ENCODE results near the gene MYO7A.
A peak's percentile ranks its signal among the peaks of the same experiment; 100 is the strongest.

MYO7A gene

GRCh38 chr11:77127920-77128691, at the start of gene MYO7A:
TSS of gene MYO7A (plus strand) at chr11:77128246. CDS start at chr11:77130635, 2,389 bp downstream.
- DNase-seq = peak; percentile 69

- DNase-seq = no peak
Observed at GRCh38 chr11:77079666-77080065, 48.4 kb upstream of the MYO7A start.

GRCh38 chr11:77080643-77081210, 47.3 kb upstream of the MYO7A start:
- DNase-seq = no peak

- no peak for DNase-seq
Observed at GRCh38 chr11:77081381-77081851, 46.6 kb upstream of the MYO7A start.

- DNase-seq = no peak
Observed at GRCh38 chr11:77081976-77082836, 45.8 kb upstream of the MYO7A start.

- no peak for DNase-seq
Observed at GRCh38 chr11:77082838-77083565, 45.0 kb upstream of the MYO7A start.

- DNase-seq = no peak
Observed at GRCh38 chr11:77083566-77084245, 44.3 kb upstream of the MYO7A start.

- no peak for DNase-seq
Observed at GRCh38 chr11:77084581-77085191, 43.4 kb upstream of the MYO7A start.

- no peak for DNase-seq
Observed at GRCh38 chr11:77085652-77086051, 42.4 kb upstream of the MYO7A start.

GRCh38 chr11:77086521-77087472, 41.2 kb upstream of the MYO7A start:
- DNase-seq = no peak

GRCh38 chr11:77087723-77088225, 40.3 kb upstream of the MYO7A start:
- no peak for DNase-seq

GRCh38 chr11:77088236-77089003, 39.6 kb upstream of the MYO7A start:
- no peak for DNase-seq

GRCh38 chr11:77089004-77089545, 39.0 kb upstream of the MYO7A start:
- no peak for DNase-seq

- no peak for DNase-seq
Observed at GRCh38 chr11:77090046-77090372, 38.0 kb upstream of the MYO7A start.

GRCh38 chr11:77090373-77091111, 37.5 kb upstream of the MYO7A start:
- no peak for DNase-seq

- DNase-seq = peak; percentile 77
Observed at GRCh38 chr11:77091146-77091940, 36.7 kb upstream of the MYO7A start.

GRCh38 chr11:77092382-77092781, 35.7 kb upstream of the MYO7A start:
- DNase-seq = no peak
